Measurements from ENCODE around the gene MYH14. TPM values are rescaled to one million over a fixed set of nuclear protein-coding genes. Genes with fewer than 3 reads are reported as not detected.

Gene MYH14
- total RNA-seq = 10 to 100 TPM in 2 of 4 donors, 1 to 10 TPM in 2; 8.3 to 82.1 (median 12.4) TPM

- TF ChIP-seq CTCF (IDR thresholded peaks at IDR 0.05; ENCODE audit: low read depth) = no peak
These were observed at the start of gene MYH14 for GRCh38 chr19:50203281-50204080. Gene MYH14 (plus strand): TSS chr19:50203622. CDS start chr19:50210366, 6,744 bp downstream.

- TF ChIP-seq CTCF (IDR thresholded peaks at IDR 0.05; ENCODE audit: low read depth) = no peak
These were observed 48.9 kb upstream of the MYH14 start for GRCh38 chr19:50154529-50154928.

- no peak for TF ChIP-seq CTCF (IDR thresholded peaks at IDR 0.05; ENCODE audit: low read depth)
These were observed 47.8 kb upstream of the MYH14 start for GRCh38 chr19:50155520-50156109.

GRCh38 chr19:50158577-50158976 lies 44.8 kb upstream of the MYH14 start:
- TF ChIP-seq CTCF (IDR thresholded peaks at IDR 0.05; ENCODE audit: low read depth) = no peak

- no peak for TF ChIP-seq CTCF (IDR thresholded peaks at IDR 0.05; ENCODE audit: low read depth)
These were observed 44.3 kb upstream of the MYH14 start for GRCh38 chr19:50159078-50159477.

- TF ChIP-seq CTCF (IDR thresholded peaks at IDR 0.05; ENCODE audit: low read depth) = no peak
These were observed 40.4 kb upstream of the MYH14 start, which contains the start of gene IZUMO2 for GRCh38 chr19:50162988-50163387. Gene IZUMO2 (minus strand): TSS chr19:50163281. CDS start chr19:50163194, 87 bp downstream.

GRCh38 chr19:50167314-50167721 lies 36.1 kb upstream of the MYH14 start:
- no peak for TF ChIP-seq CTCF (IDR thresholded peaks at IDR 0.05; ENCODE audit: low read depth)

All from subcutaneous adipose tissue (tissue), 4 donors.